Uterus (tissue), 2 donors: ENCODE measurements around the gene PIGBOS1.

Experiments
- POLR2A ChIP-seq, 2 donors: fragments of 450-650 bp; IDR thresholded peaks; one replicate each; pipeline ENCODE4 v1.6.1; 2016; ENCODE audit warnings: antibody characterized with exemption in 2 of 2, mild to moderate bottlenecking in 1 of 2, moderate library complexity in 1 of 2
- TF ChIP-seq, protein P1 (sequence below), 4 experiments: fragments of 200-600 bp in 2 of 4; fragments of 450-650 bp in 2 of 4; sonication (generic) in 2 of 4; IDR thresholded peaks; one replicate each; pipeline ENCODE4 v1.5.1; 2016 to 2019; ENCODE audit warnings: antibody characterized with exemption in 4 of 4, mild to moderate bottlenecking in 2 of 4, moderate library complexity in 1 of 4

GRCh38 chr15:55279100-55279745 lies 39.7 kb downstream of the PIGBOS1 start:
- TF ChIP-seq, protein P1, sequence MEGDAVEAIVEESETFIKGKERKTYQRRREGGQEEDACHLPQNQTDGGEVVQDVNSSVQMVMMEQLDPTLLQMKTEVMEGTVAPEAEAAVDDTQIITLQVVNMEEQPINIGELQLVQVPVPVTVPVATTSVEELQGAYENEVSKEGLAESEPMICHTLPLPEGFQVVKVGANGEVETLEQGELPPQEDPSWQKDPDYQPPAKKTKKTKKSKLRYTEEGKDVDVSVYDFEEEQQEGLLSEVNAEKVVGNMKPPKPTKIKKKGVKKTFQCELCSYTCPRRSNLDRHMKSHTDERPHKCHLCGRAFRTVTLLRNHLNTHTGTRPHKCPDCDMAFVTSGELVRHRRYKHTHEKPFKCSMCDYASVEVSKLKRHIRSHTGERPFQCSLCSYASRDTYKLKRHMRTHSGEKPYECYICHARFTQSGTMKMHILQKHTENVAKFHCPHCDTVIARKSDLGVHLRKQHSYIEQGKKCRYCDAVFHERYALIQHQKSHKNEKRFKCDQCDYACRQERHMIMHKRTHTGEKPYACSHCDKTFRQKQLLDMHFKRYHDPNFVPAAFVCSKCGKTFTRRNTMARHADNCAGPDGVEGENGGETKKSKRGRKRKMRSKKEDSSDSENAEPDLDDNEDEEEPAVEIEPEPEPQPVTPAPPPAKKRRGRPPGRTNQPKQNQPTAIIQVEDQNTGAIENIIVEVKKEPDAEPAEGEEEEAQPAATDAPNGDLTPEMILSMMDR (IDR thresholded peaks at IDR 0.05) = no peak
- TF ChIP-seq POLR2A (IDR thresholded peaks at IDR 0.05) = no peak
